Stimulated activated CD8-positive, alpha-beta memory T cell treated with anti-CD3 and anti-CD28 coated beads, Interleukin-15, amount 100 ng/mL, for 4 hours (primary cell): ENCODE results near the gene SLC38A6.

Experiments used
- DNase-seq, 2 donors: peaks; one replicate each; pipeline ENCODE4 v3.0.0-alpha.2; 2020; ENCODE audit warnings: low read depth in 2 of 2

SLC38A6 gene

DNA sequence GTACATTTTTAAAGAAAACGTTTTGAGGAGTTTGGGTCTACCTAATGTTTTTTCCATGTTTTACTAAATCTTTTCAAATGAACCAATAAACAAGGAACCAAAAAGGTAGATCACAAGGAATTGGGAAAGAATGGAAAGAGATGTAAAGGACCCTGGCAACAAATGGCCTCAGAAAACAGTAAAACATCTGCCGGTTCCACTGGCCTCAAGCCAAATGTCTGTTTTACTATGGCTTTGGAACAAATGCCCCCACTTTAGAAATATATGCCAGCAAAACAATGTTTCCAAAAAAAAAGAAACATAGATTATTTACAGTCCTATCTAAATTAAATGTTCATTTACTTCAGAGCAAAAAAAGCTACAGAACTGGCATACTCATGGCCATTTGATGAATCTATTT, 3.2 kb upstream of the SLC38A6 start:
- no peak for DNase-seq

DNA sequence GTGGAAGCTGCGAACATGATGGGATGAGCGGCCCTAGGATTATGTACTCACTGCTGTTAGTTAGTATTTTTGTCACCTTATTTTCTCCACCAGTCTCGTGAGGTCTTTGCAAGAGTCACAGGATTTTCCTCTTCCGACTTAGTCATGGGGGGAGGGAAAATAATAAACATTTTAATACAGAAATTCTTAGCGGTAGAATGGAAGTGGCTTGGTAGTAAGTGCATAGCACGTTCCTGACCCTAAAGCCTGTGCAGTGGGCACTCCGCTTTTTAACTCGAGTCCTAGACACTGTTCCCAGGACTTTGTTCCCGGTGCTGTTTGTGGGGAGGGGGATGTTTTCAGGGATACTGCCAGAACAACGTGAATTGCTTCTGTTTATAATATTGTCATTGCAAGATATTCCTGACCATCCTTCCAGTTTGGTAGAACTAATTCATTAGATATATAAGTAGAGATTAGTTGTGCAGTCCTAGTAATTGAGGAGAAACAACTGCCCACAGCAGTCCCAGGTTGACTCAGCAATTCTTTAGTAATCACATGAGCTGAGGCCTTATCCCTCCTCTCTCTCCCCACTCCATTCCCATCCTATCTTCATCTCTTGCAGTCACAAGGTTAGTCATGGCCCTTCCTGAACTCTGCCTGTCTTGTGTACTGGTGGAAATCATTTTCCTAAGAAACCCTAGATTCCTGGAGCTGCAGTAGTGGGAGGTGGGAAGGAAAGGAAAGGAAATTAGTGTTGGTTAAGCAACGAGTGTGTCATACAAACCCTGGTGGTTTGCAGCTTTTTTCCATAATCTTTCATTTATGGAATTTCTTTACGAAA, 799 bp downstream of the SLC38A6 start:
- DNase-seq: no peak

DNA sequence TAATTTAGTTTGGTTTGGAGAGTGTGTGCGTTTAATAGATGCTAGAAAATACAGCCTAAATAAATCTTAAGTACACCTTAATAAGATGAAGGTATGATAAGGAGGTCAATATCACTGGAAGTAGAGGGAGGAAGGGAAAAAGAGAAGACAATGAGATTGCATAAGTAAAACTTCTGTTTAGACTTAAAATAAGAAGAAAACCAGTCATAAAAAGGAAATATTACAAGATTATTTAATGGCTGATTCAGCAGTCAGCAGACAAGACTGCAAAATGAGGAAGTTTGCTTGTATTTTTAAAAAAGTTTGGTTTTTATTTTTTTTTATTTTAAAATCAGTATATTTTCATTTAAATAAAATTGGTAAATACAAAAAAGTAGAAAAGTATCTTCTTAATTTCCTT, 3.2 kb downstream of the SLC38A6 start:
- DNase-seq: no peak

DNA sequence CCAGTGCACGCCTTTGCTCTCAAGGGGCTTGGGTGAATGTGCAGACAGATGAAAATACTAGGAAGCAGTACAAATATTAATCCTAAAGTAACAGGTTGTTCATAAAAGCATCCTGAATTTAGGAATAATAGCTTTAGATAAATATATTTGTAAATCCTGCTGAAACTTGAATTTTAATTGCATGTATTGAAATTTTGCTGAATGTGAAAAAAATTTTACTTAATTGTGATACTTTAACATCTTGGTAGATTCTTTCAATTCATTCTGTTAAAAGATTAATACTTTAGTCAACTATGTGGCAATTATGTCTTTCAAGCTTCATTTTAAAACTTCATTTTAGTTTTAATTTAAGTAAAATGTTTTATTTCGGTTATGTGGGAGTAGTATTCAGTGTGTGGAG, 5.5 kb downstream of the SLC38A6 start:
- DNase-seq: no peak

DNA sequence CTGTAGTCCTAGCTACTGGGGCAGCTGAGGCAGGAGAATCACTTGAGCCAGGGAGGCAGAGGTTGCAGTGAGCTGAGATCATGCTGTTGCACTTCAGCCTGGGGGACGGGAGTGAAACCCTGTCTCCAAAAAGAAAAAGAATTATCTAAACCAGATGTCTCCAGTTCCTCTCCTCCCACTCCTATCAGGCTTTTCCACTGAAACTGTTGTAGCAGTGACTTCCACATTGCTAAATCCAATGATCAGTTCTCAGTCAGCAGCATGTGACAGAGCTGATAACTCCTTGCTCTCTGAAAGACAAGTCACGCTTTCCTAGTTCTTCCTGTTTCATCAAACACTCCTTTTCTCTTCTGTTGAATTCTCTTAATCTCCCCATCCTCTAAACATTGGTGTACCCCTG, 8.6 kb downstream of the SLC38A6 start:
- no peak for DNase-seq

DNA sequence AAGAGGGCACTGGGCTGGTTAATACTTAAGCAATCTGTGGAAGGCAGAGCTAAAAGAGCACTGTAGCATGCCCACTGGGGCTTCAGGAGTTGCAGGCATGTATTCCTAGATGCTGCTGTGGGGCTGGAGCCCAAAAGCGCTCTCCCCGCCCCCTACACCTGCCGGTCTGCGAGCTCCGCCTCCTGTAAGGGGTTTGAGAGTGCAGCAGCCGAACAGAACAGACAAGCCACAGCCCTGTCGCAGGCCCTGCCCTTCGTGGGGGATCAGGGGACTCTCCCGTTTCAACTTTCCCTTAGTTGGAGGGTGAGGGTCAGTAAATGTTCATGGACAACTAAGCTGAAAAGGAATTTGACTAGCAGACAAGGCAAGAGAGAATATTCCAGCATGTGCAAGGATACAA, 17.6 kb downstream of the SLC38A6 start:
- no peak for DNase-seq

DNA sequence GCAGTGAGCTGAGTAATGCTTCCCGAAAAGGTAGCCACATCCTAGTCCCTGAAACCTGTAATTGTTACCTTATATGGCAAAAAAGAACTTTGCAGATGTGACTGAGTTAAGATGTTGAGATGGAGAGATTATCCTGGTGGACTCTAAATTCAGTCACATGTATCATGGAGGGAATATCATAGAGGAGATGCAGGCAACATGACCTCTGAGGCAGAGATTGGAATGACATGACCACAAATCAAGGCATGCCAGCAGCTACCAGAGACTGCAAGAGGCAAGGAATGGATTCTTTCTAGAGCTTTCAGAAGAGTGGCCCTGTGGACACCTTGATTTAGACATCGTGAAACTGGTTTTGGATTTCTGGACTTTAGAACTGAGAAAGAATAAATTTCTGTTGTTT, 18.5 kb downstream of the SLC38A6 start:
- DNase-seq: no peak

DNA sequence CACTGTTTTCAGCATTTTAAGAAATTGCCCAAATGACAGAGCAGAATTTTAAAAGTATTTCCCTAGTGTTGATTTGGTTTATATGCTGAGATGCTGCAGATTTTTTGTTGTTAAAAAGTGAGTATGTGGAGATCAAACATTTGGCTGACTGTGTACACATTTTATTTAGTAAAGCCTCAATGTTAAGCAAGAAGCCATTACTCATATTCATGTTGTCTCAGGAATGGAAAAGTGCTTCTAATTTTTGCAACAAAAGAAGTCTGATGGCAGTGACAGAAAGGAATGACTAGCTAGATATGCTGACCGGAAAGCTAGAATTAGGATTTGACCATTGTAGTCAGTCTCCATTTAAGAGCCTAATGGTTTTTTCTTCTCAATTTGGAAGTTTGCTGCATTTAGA, 22.5 kb downstream of the SLC38A6 start:
- DNase-seq: no peak

DNA sequence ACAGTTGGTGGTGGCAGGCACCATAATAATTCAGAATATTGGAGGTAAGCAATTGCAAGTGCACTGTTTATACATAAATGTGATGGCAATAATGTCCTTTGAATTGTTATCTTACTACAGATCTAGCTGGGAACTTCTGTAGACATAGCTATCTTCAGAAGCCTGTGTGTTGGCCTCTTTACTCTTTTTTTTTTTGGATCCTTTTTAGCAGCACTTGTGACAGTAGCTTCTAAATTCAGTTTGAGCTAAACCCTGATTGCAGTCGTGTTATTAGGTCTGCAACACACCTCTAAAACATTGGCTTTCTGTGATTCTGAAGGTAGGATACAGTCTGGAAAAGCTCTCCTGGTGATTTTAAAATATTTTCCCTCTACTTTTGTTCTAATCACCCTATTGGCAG, 38.5 kb downstream of the SLC38A6 start:
- DNase-seq: no peak

DNA sequence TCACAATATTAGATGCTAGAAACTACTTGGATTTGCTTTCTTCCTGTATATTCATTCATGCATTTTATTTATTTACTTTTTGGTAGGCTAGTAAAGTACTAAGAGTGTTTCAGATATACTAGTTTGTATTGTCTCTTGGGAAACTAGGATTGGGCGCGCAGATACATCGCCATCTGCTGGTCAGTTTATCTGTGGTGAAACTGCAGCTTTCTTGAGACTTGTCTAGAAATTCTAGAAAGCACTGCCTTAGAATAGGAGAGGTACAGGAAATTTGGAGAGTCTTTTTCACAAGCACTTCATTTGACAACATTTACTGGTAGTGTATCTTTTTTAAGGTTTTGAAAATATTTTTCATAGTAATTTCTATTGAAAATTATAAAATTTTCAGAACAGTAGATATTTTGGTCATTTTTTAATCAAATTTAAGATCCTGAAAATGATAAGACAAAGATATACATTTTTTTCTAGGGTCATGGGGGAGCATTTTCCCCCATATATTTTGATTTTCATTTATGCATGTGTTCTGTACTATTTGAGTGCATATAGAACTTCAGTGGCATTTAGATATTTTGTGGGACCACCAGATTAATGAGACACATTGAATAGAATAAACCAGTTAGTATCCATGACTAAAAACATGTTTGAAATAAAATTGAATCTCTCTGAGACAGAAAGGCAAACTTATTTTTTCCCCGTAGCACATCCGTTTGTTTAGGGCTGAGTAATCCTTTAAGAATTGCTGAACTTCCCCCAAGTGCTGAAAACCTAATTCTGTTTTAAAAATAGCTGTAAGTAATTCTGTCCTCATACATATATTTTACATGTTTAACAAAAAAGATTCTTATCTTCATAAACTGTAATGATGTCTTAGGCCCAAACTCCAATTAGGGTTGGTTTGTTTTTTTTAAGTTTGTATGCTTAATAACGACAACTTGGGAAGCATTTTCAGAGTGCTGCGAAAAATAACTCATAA, 44.5 kb downstream of the SLC38A6 start:
- DNase-seq: peak in 1 of 2 donors; percentile 15

DNA sequence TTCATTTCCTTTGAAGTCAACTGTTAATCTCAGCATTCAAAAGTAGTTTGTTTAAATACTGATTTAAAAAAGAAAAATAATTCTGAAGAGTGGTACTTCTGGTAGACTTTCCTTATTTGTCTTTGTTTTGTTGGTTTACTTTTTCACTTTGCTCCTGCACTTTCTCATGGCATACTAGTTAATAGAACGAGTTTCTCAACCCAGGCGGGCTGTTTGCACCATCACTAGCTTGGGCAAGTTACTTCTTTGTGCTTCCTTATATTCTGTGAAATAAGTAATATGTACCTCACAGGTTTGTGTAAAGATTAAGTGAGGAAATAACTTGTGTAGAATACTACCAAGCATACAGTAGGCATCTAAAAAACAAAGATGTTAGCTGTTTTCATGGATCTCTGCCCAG, 45.5 kb downstream of the SLC38A6 start:
- no peak for DNase-seq

DNA sequence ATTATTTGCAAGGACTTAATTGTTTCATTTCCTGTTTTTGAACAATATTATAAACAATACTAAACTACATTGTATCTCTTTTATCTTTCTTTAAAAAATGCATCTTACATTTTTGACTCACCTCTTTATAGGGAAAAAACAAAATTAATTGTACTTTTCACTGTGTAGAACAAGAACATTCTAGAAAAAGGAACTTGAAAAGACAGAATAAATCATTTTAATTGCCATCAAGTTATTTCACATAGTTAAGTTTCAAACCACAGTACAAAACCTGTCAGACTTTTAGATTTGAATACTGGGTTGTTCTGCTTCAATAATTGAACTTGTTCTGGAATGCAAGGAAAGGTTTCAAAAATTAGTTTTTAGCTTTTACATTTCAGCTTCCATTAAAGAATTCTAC, 50.0 kb downstream of the SLC38A6 start:
- no peak for DNase-seq

DNA sequence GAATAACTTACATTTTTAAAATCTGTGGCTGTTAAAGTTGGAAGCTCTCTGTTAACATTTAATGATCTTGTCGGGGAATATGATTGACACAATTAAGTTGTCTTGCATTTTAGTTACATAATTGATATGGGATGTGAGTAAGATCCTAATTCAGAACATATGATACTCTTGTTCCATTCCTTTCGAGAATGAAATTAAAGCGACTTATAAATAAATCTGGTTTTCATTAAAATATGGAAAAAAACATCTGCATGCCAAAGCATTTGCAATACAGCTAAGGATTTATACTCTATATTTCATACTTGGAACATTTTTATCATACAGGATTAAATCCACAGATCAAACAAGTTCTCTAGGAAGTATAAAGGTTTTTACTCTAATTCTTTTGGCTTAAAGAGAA, 52.0 kb downstream of the SLC38A6 start:
- DNase-seq: no peak

DNA sequence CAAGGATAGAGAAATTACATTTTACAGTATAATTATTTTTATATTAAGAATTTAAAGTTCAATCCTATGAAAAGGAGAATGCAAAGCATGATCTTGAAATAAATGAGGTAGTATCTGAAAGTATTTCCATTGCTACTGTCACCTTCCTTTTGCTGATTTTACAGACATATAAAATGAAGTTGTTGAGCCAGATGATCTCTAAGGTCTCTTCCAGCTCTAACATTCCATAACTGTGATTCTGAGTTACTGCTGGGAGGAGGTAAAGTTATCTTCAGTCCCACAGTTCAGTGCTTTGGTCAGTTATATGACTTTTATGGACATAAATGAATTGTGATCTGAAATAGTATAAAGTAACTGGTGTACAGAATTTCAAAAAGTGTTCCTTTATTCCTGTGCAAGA, 52.8 kb downstream of the SLC38A6 start:
- no peak for DNase-seq

DNA sequence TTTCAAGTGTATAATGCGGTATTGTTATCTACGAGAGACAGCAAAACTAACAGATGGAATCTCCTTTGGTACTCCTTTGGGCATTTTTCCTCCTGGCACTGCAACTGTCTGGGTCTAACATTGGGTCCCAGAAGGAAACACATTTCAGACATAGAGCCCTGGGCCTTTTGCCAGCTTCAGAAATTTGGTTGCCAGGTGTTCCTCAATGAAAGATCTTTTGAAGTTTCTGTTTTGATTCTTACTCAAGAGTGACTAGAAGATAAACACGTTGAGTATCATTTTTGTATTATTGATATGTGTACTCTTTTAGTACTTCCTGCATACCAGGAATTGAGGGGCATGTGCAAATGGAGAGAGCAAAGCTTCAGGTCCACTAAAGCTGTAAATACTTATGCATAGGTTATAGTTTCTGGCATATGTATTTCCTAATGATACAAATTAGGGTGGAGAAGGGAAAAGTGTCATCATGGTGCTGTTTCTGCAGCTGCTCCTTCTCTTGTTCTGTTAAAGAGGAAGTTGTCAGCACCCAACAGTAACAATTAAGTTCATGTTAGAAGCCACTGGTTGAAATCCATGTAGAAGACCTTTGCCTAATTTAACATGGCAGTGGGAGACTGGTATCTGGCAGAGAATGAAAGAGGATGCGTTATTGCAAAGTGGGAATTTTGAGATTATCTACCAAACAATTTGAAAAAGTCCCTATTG, 53.5 kb downstream of the SLC38A6 start:
- no peak for DNase-seq

DNA sequence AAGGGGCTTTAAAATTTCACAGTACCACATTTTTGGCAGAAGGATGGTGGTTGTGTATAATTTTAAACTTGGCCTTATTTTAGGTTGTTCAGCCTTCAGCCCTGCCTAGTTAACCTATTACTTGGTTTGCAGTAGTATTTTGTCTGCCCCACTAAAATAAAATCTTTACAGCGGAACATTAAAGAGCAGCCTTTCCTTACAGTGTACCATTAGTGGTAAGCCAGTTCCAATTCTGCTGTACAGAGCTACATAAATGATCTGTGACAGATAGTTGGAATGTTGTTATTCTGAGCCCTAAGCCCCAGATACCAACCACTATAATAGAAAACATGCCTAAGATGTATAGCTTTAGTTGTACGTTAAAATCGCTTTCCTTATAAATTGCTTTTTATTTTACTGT, 56.2 kb downstream of the SLC38A6 start:
- no peak for DNase-seq

DNA sequence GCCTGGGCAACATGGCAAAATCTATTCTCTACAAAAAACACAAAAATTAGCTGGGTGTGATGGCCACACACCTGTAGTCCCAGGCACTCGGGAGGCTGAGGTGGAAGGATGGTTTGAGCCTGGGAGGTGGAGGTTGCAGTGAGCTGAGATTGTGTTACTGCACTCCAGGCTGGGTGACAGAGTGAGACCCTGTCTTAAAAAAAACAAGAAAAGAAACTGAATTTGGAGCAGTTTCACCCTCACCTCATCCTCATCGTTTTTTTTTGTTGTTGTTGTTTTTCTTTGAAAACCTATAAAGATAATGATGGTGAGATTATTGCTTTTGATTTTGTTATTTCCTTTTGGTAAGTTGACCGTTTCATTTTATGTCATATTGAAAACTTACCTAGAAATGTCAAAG, 60.7 kb downstream of the SLC38A6 start:
- no peak for DNase-seq

DNA sequence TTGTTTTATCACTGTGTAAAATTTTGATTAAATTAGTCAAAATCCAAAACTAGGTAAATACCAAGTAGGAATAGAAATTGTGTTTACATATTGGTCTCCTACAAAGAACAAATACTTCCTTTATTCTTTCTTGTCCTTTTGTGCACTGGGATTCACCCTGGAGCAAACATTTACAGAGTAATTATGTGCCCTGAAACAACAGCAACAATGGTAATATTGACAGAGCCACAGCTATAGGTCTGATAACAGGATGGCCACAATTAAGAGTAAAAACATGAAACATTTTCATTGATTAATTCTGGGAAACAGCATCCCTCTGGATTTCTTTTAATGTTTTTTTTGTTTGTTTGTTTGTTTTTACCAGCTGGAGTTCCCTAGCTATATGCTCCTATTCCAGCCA, 61.2 kb downstream of the SLC38A6 start:
- DNase-seq: no peak

DNA sequence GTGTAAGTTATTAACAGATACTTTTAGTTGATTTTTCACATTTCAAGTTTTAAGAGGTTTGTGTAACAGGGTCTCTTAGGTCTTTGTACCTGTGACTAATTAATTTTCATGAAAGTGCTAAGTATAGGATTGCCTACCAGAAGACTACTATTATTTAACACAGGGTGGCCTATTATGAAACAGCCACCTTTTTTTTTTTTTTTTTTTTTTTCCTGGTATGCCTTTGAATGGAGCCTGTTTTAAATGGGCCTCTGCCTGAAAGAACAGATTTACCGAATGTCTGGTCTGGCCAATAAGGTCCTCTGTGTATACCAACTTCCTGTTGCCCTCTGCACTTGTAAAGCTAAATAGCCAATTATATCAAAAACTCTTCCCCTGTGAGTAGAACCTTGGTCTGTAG, 62.5 kb downstream of the SLC38A6 start:
- no peak for DNase-seq

DNA sequence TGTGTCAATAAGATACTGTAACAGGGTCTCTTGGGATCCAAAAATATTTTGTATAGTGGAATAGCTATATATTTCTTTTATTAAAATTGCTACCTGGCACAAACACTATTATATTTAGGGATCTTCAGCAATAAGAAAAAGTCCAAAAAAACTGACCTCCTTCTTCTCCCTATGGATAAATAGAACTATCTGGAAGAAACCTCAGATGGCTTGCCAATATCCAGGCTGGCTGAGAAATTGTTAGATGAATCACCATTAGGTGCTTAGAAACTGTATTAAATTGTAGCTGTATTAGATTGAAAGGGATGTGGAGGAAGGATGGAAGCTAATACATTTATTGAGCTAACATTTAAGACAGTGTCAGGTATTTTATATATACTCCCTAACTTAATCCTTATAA, 66.0 kb downstream of the SLC38A6 start:
- DNase-seq: no peak

DNA sequence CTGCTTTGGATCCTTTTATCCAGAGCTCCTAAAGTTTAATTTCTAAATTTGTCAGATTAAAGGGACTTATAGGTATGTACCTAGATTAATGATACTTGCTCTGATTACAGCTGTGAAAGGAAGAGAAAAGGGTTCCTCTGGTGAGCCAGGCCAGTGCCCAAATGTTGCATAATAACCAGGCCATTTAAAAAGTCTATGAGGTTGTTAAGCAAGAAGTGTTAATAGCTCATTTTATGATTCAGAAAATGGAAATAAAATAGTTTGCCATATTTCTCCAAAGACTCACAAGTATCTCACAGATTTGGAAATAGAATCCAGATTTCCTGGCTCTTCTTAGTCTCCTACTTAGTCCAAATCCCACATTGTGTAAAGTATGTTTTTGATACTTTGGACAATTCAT, 67.6 kb downstream of the SLC38A6 start:
- no peak for DNase-seq

DNA sequence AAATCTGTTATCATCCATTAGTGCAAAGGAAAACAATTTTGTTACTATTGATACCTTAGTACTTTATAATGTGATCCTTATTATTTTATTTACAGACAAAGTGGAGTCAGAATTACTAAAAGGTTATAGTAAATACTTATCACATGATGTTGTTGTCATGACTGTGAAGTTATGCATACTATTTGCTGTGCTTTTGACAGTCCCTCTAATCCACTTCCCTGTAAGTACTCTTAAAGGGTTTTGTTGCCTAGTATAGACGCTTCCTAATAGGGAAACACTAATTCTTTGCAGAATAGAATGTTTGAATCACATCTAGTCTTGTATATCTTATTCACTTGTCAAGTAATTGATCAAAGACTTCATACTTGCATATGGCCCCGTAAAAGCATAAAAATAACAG, 69.4 kb downstream of the SLC38A6 start:
- no peak for DNase-seq
